ENCODE data around the gene WFDC9.
"Not testable (repeated sequence)": the region's sequence is repeated elsewhere in the genome, so short reads cannot be mapped to it uniquely, and the experiment has no call there.

Gene WFDC9

GRCh38 chr20:45631184-45631583 is at the start of gene WFDC9:
TSS of gene WFDC9 (minus strand) at chr20:45631284. CDS start at chr20:45610181, 21,103 bp downstream.
- DNase-seq = no peak
- Mint-ChIP-seq H3K4me3 (no peak within 1 kb of the TSS), H3K4me1 (no peaks in the 10 kb centered on the region), H3K9me3 (no peaks in the 10 kb centered on the region), H3K27ac (no peak within 1 kb of the TSS), H3K27me3 (peaks cover 58% of the 10 kb centered on the region)
- no peak for ATAC-seq

DNA sequence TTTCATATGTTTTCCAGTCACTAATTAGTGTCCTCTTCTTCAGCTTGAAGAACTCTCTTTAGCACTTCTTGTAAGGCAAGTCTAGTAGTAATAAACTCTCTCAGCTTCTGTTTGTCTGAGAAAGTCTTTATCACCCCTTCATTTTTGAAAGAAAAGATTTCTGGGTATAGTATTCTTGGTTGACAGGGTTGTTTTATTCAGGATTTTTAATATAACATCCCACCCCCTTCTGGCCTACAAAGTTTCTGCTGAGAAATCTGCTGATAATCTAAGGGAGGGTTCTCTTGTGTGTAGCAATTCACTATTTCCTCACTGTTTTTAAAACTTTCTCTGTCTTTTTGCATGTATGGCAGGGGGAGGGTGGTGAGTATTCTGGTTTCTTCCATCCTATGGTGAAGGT is 48.6 kb upstream of the WFDC9 start:
- H3K4me3 Mint-ChIP-seq = no peak overlapping the region
- no peaks in the 10 kb centered on the region for H3K4me1 Mint-ChIP-seq
- peaks cover 28 to 31% of the 10 kb centered on the region in 2 donors for H3K9me3 Mint-ChIP-seq
- no peak for DNase-seq
- no peak for ATAC-seq
- H3K27ac Mint-ChIP-seq = no peak overlapping the region
- H3K27me3 Mint-ChIP-seq = peaks cover 32% of the 10 kb centered on the region

GRCh38 chr20:45672765-45673164 is 41.7 kb upstream of the WFDC9 start:
- Mint-ChIP-seq H3K4me3 (no peak overlapping the region), H3K27ac (no peak overlapping the region), H3K4me1 (no peaks in the 10 kb centered on the region), H3K27me3 (peaks cover 48% of the 10 kb centered on the region), H3K9me3 (peaks cover 11 to 19% of the 10 kb centered on the region in 2 donors)
- DNase-seq (no peak), ATAC-seq (no peak)

DNA sequence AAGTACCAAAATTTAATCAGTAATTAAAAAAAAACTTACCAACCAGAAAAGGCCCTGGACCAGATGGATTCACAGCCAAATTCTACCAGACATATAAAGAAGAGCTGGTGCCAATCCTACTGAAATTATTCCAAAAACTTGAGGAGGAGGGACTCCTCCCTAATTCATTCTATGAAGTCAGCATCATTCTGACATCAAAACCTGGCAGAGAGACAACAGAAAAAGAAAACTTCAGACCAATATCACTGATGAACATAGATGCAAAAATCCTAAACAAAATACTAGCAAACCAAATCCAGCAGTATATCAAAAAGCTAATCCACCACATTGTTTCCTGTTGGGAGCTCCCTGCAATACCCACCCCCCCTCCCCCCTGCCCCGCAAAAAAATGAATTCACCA is 39.1 kb upstream of the WFDC9 start, which contains the start of gene WFDC11:
WFDC11 (minus strand) TSS at position 101 of the 400 bp plus-strand sequence. CDS start 19,639 bp downstream, outside the sequence.
- ATAC-seq = no peak
- Mint-ChIP-seq H3K4me3 (no peak within 1 kb of the TSS), H3K27me3 (peaks cover 47% of the 10 kb centered on the region), H3K4me1 (no peaks in the 10 kb centered on the region), H3K9me3 (peaks cover 0 to 11% of the 10 kb centered on the region in 2 donors), H3K27ac (no peak within 1 kb of the TSS)
- no peak for DNase-seq

DNA sequence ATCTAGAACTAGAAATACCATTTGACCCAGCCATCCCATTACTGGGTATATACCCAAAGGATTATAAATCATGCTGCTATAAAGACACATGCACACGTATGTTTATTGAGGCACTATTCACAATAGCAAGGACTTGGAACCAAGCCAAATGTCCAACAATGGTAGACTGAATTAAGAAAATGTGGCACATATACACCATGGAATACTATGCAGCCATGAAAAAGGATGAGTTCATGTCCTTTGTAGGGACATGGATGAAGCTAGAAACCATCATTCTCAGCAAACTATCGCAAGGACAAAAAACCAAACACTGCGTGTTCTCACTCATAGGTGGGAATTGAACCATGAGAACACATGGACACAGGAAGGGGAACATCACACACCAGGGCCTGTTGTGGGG is 26.0 kb upstream of the WFDC9 start:
- ATAC-seq, H3K4me1 Mint-ChIP-seq, H3K27ac Mint-ChIP-seq, DNase-seq, H3K4me3 Mint-ChIP-seq, H3K9me3 Mint-ChIP-seq: not testable (repeated sequence)
- H3K27me3 Mint-ChIP-seq = peaks cover 34% of the 10 kb centered on the region

DNA sequence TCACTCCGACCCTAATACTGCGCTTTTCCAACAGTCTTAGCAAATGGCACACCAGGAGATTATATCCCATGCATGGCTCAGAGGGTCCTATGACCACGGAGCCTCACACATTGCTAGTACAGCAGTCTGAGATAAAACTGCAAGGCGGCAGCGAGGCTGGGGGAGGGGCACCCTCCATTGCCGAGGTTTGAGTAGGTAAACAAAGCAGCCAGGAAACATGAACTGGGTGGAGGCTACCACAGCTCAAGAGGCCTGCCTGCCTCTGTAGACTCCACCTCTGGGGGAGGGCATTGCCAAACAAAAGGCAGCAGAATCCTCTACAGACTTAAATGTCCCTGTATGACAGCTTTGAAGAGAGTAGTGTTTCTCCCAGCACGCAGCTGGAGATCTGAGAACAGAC is 20.6 kb upstream of the WFDC9 start:
- not testable (repeated sequence) for ATAC-seq, H3K27ac Mint-ChIP-seq, H3K9me3 Mint-ChIP-seq, H3K4me3 Mint-ChIP-seq, DNase-seq, H3K4me1 Mint-ChIP-seq
- H3K27me3 Mint-ChIP-seq = peaks cover 42% of the 10 kb centered on the region

GRCh38 chr20:45649312-45649863 is 18.3 kb upstream of the WFDC9 start:
- H3K4me1 Mint-ChIP-seq = no peaks in the 10 kb centered on the region
- H3K27me3 Mint-ChIP-seq = peaks cover 35% of the 10 kb centered on the region
- no peak overlapping the region for H3K27ac Mint-ChIP-seq
- ATAC-seq (no peak), DNase-seq (no peak)
- no peaks in the 10 kb centered on the region for H3K9me3 Mint-ChIP-seq
- no peak overlapping the region for H3K4me3 Mint-ChIP-seq

DNA sequence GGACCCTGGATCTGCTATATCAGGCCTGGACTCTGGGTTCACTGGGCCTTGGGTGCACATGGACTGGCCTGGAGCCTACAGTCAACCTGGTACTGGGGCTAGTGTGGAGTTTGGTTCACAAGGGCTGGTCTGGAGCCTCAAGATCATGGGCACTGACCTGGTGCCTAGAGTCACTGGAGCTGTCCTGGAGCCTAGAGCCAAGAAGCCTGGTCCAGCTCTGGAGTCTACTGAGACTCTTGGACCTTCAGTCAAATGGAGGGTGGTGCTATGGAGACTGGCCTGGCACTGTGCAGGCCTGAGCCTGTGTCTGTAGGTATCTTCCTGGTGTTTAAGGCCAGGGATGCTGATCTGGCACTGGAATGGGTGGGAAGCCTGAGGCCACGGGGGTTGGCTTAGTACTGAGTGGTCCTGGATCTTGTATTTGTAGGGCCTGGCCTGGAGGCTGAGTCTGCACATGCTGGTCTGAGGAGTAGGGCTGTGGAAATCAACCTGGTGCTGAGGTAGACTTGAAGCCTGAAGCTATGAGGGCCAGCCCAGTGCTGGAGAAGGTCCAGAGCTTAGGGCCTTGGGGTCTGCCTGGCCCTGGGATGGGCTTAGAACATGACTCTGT is 16.5 kb upstream of the WFDC9 start:
- no peak overlapping the region for H3K27ac Mint-ChIP-seq
- H3K27me3 Mint-ChIP-seq = peaks cover 22% of the 10 kb centered on the region
- DNase-seq (no peak), ATAC-seq (no peak)
- no peaks in the 10 kb centered on the region for H3K9me3 Mint-ChIP-seq
- H3K4me1 Mint-ChIP-seq = no peaks in the 10 kb centered on the region
- H3K4me3 Mint-ChIP-seq = no peak overlapping the region

- Mint-ChIP-seq H3K4me3 (no peak overlapping the region), H3K27ac (no peak overlapping the region), H3K27me3 (peaks cover 17% of the 10 kb centered on the region), H3K9me3 (no peaks in the 10 kb centered on the region), H3K4me1 (no peaks in the 10 kb centered on the region)
- ATAC-seq (no peak), DNase-seq (no peak)
These were observed 15.8 kb upstream of the WFDC9 start for GRCh38 chr20:45646875-45647274.

DNA sequence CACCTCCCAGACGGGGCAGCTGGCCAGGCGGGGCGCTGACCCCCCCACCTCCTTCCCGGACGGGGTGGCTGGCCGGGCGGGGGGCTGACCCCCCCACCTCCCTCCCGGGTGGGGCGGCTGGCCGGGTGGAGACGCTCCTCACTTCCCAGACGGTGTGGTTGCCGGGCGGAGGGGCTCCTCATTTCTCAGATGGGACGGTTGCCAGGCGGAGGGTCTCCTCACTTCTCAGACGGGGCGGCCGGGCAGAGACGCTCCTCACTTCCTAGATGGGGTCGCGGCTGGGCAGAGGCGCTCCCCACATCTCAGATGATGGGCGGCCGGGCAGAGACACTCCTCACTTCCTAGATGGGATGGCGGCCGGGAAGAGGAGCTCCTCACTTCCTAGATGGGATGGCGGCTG is 14.8 kb upstream of the WFDC9 start:
- H3K4me1 Mint-ChIP-seq, ATAC-seq, H3K9me3 Mint-ChIP-seq, H3K4me3 Mint-ChIP-seq, H3K27ac Mint-ChIP-seq, DNase-seq, H3K27me3 Mint-ChIP-seq: not testable (repeated sequence)

DNA sequence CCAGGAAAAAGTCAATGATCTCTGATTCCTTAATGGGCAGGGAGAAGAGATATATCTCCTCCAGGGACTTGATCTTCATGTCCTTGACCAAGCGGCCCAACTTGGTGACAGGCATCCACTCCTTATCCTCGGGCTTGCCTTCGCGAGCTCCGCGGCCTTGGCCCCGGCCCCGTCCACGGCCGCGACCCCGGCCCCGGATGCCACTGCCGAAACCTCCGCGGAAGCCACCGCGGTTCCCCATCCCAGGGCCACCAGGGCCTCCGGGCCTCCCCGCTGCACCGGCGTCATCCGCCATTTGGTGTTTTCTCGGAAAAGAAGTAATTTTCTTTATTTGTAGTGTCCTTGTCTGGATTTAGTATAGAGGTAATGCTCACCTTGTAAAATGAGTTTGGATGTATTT is 10.0 kb upstream of the WFDC9 start:
- H3K9me3 Mint-ChIP-seq, ATAC-seq, DNase-seq, H3K4me1 Mint-ChIP-seq, H3K27ac Mint-ChIP-seq, H3K4me3 Mint-ChIP-seq: not testable (repeated sequence)
- H3K27me3 Mint-ChIP-seq = peaks cover 34% of the 10 kb centered on the region

DNA sequence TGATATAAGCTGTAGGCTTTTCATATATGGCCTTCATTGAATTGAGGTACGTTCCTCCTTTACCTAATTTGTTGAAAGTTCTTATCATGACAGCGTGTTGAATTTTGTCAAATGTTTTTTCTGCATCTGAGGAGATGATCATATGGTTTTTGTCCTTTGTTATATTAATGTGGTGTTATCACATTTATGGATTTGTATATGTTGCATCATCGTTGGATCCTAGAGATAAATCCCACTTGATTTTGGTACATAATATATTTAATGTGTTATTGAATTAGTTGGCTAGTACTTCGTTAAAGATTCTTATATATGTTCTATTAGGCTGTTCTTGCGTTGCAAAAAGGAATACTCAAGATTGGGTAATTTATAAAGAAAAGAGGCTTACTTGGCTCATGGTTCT is 8.6 kb upstream of the WFDC9 start:
- H3K9me3 Mint-ChIP-seq = no peaks in the 10 kb centered on the region
- ATAC-seq = no peak

GRCh38 chr20:45636513-45636912 is 5.4 kb upstream of the WFDC9 start:
- Mint-ChIP-seq H3K4me3 (no peak overlapping the region), H3K27me3 (peaks cover 49% of the 10 kb centered on the region), H3K27ac (no peak overlapping the region), H3K9me3 (no peaks in the 10 kb centered on the region), H3K4me1 (no peaks in the 10 kb centered on the region)
- ATAC-seq (no peak), DNase-seq (no peak)

More for the DNA sequence above, 8.6 kb upstream of the WFDC9 start:
- no peak for DNase-seq
- H3K4me1 Mint-ChIP-seq = no peaks in the 10 kb centered on the region
- H3K27ac Mint-ChIP-seq = no peak overlapping the region
- H3K27me3 Mint-ChIP-seq = peaks cover 32% of the 10 kb centered on the region
- H3K4me3 Mint-ChIP-seq = no peak overlapping the region

GRCh38 chr20:45630371-45630770 is 713 bp downstream of the WFDC9 start:
- Mint-ChIP-seq H3K27ac (no peak overlapping the region), H3K4me1 (no peaks in the 10 kb centered on the region), H3K9me3 (no peaks in the 10 kb centered on the region), H3K27me3 (peaks cover 57% of the 10 kb centered on the region), H3K4me3 (no peak overlapping the region)
- DNase-seq (no peak), ATAC-seq (no peak)

GRCh38 chr20:45629496-45630100 is 1.5 kb downstream of the WFDC9 start, which contains the start of gene WFDC10A:
TSS of gene WFDC10A (plus strand) at chr20:45629739. CDS start at chr20:45629814, 75 bp downstream.
- Mint-ChIP-seq H3K27me3 (peaks cover 64% of the 10 kb centered on the region), H3K9me3 (peaks cover 0 to 6% of the 10 kb centered on the region in 2 donors), H3K27ac (no peak within 1 kb of the TSS), H3K4me3 (no peak within 1 kb of the TSS), H3K4me1 (no peaks in the 10 kb centered on the region)
- peak; percentile 5 to 29 for DNase-seq
- peak; percentile 80 for ATAC-seq

GRCh38 chr20:45626540-45626939 is 4.5 kb downstream of the WFDC9 start:
- H3K27me3 Mint-ChIP-seq = peaks cover 54% of the 10 kb centered on the region
- no peak overlapping the region for H3K4me3 Mint-ChIP-seq
- H3K4me1 Mint-ChIP-seq = no peaks in the 10 kb centered on the region
- DNase-seq (no peak), ATAC-seq (no peak)
- peaks cover 0 to 10% of the 10 kb centered on the region in 2 donors for H3K9me3 Mint-ChIP-seq
- no peak overlapping the region for H3K27ac Mint-ChIP-seq
